Gastroesophageal sphincter (tissue), 4 donors: ENCODE data around the gene ISLR. TPM values are rescaled to one million over a fixed set of nuclear protein-coding genes. Genes with fewer than 3 reads are reported as not detected.

Experiments
- ATAC-seq: fragments of 150-250 bp; one replicate; pipeline ENCODE4 v1.9.1; 2016; ENCODE audit warnings: mild to moderate bottlenecking, moderate library complexity
- H3K27ac ChIP-seq, 4 donors: fragments of 200-600 bp; sonication (generic) in 3 of 4; 1 replicate in 3 of 4; 2 replicates in 1 of 4; pipeline ENCODE4 v1.5.1; 2016 to 2019
- H3K27me3 ChIP-seq: fragments of 200-600 bp; sonication (generic); one replicate; pipeline ENCODE4 v1.5.1; 2019
- H3K36me3 ChIP-seq, 2 donors: fragments of 200-600 bp; sonication (generic); one replicate each; pipeline ENCODE4 v1.5.1; 2019; ENCODE audit warnings: control low read depth in 1 of 2
- H3K4me1 ChIP-seq, 3 donors: fragments of 200-600 bp; sonication (generic); 1 replicate in 2 of 3; 2 replicates in 1 of 3; pipeline ENCODE4 v1.5.1; 2016 to 2019; ENCODE audit warnings: control low read depth in 2 of 3
- H3K4me3 ChIP-seq, 2 donors: fragments of 200-600 bp; sonication (generic); one replicate each; pipeline ENCODE4 v1.5.1; 2019; ENCODE audit warnings: mild to moderate bottlenecking in 1 of 2, moderate library complexity in 1 of 2
- H3K9me3 ChIP-seq, 3 donors: fragments of 200-600 bp; sonication (generic); one replicate each; pipeline ENCODE4 v1.5.1; 2017 to 2019; ENCODE audit warnings: control low read depth in 2 of 3
- CTCF ChIP-seq, 4 experiments: fragments of 200-600 bp in 2 of 4; fragments of 450-650 bp in 2 of 4; sonication (generic) in 1 of 4; IDR thresholded peaks; one replicate each; pipeline ENCODE4 v1.5.1; 2017 to 2019; ENCODE audit warnings: antibody characterized with exemption in 4 of 4, mild to moderate bottlenecking in 2 of 4, moderate library complexity in 2 of 4
- EP300 ChIP-seq: sonication (generic); formaldehyde crosslinking; IDR thresholded peaks from one replicate; pipeline ENCODE4 v1.6.1; 2017; ENCODE audit warnings: antibody characterized with exemption, mild to moderate bottlenecking
- POLR2A ChIP-seq, 2 donors: fragments of 450-650 bp; IDR thresholded peaks; one replicate each; pipeline ENCODE4 v1.6.1; 2017; ENCODE audit warnings: antibody characterized with exemption in 2 of 2, mild to moderate bottlenecking in 2 of 2, moderate library complexity in 1 of 2
- POLR2AphosphoS5 ChIP-seq: sonication (generic); formaldehyde crosslinking; IDR thresholded peaks from one replicate; pipeline ENCODE4 v1.6.1; 2017; ENCODE audit warnings: antibody characterized with exemption
- WGBS, 2 donors: methylation state at CpG; one replicate each; pipeline ENCODE4 v1.1.5; 2018; ENCODE audit warnings: low coverage in 1 of 2; 5-methylcytosine and 5-hydroxymethylcytosine counted together
- small RNA-seq, 4 donors: library from RNA; depleted of rRNA; stranded (forward); fragments of <200 nt; gene quantifications; one replicate each; pipeline ENCODE3, GENCODE V24; 2016
- total RNA-seq, 4 donors: library from RNA; depleted of rRNA; stranded (reverse); fragments of >200 nt; gene quantifications; one replicate each; pipeline ENCODE4 v1.1.0, GENCODE V29; 2016

The ISLR gene
- total RNA-seq, 4 donors from 2014 or later = 52.6 to 152 (median 89.5) TPM

- 38 to 65% methylated on average over 5 to 16 of the region's 25 CpGs for WGBS, 2 donors
- TF ChIP-seq CTCF (IDR thresholded peaks at IDR 0.05) (no peak), POLR2AphosphoS5 (no peak), EP300 (no peak), POLR2A (IDR thresholded peaks at IDR 0.05) (no peak)
- no peak for ATAC-seq
Observed at GRCh38 chr15:74222240-74223119, 49.0 kb downstream of the ISLR start.

GRCh38 chr15:74225928-74226327 lies 52.4 kb downstream of the ISLR start:
- no peaks in the 10 kb centered on the region for H3K9me3 ChIP-seq
- H3K4me3 ChIP-seq = no peak overlapping the region
- H3K36me3 ChIP-seq = no peaks in the 10 kb centered on the region
- 68 to 100% methylated on average over 2 to 4 of the region's 5 CpGs for WGBS, 2 donors
- ATAC-seq = no peak
- H3K4me1 ChIP-seq = peaks cover 0 to 11% (median 0%) of the 10 kb centered on the region in 3 donors
- TF ChIP-seq EP300 (no peak), POLR2A (IDR thresholded peaks at IDR 0.05) (no peak), POLR2AphosphoS5 (no peak), CTCF (IDR thresholded peaks at IDR 0.05) (no peak)
- H3K27me3 ChIP-seq = peaks cover 73% of the 10 kb centered on the region
- no peak overlapping the region for H3K27ac ChIP-seq

More at GRCh38 chr15:74222240-74223119, 49.0 kb downstream of the ISLR start:
- Histone ChIP-seq H3K4me1 (no peaks in the 10 kb centered on the region), H3K36me3 (no peaks in the 10 kb centered on the region), H3K27me3 (peaks cover 71% of the 10 kb centered on the region), H3K27ac (no peak overlapping the region), H3K9me3 (no peaks in the 10 kb centered on the region), H3K4me3 (no peak overlapping the region)

Small RNA genes lying within 50 kb of the gene (small RNA-seq; reads per million reads assigned to genes)
- 0 reads per million in 4 donors for gene RF00017

Other genes with a start within 250 kb of the ISLR start
- 10 to 100 TPM; 22.9 to 63.0 (median 34.5) TPM for gene LOXL1, start 247.2 kb upstream of the ISLR start, total RNA-seq
- gene STOML1, start 181.4 kb upstream of the ISLR start, total RNA-seq = 10 to 100 TPM in 3 of 4 donors, 1 to 10 TPM in 1; 8.1 to 21.7 (median 13.7) TPM
- 10 to 100 TPM; 24.1 to 75.1 (median 52.1) TPM for gene PML, start 179.0 kb upstream of the ISLR start, total RNA-seq
- 1 to 10 TPM in 1 of 4 donors, under 1 TPM in 2, not detected in 1; 0.15 to 1.3 (median 0.31) TPM for gene GOLGA6A, start 91.2 kb upstream of the ISLR start, total RNA-seq
- gene ISLR2, start 43.1 kb upstream of the ISLR start, total RNA-seq = 1 to 10 TPM in 3 of 4 donors, under 1 TPM in 1; 0.54 to 5.4 (median 1.5) TPM
- under 1 TPM in 1 of 4 donors, not detected in 3; 0.12 TPM for gene STRA6, start 29.1 kb downstream of the ISLR start, total RNA-seq
- gene CCDC33, start 62.6 kb downstream of the ISLR start, total RNA-seq = not detected
- 1 to 10 TPM in 3 of 4 donors, under 1 TPM in 1; 0.67 to 3.7 (median 2.7) TPM for gene CYP11A1, start 193.9 kb downstream of the ISLR start, total RNA-seq